GM18861 (cell line): Measurements from ENCODE around the gene IFITM1.
"Not testable (repeated sequence)": the region's sequence is repeated elsewhere in the genome, so short reads cannot be mapped to it uniquely, and the experiment has no call there.

Source experiments
- ATAC-seq: cut with Tn5 transposase; IDR thresholded peaks from one replicate; pipeline ENCODE4 v1.9.1; 2021; ENCODE audit not compliant: unreplicated experiment

The IFITM1 gene

DNA sequence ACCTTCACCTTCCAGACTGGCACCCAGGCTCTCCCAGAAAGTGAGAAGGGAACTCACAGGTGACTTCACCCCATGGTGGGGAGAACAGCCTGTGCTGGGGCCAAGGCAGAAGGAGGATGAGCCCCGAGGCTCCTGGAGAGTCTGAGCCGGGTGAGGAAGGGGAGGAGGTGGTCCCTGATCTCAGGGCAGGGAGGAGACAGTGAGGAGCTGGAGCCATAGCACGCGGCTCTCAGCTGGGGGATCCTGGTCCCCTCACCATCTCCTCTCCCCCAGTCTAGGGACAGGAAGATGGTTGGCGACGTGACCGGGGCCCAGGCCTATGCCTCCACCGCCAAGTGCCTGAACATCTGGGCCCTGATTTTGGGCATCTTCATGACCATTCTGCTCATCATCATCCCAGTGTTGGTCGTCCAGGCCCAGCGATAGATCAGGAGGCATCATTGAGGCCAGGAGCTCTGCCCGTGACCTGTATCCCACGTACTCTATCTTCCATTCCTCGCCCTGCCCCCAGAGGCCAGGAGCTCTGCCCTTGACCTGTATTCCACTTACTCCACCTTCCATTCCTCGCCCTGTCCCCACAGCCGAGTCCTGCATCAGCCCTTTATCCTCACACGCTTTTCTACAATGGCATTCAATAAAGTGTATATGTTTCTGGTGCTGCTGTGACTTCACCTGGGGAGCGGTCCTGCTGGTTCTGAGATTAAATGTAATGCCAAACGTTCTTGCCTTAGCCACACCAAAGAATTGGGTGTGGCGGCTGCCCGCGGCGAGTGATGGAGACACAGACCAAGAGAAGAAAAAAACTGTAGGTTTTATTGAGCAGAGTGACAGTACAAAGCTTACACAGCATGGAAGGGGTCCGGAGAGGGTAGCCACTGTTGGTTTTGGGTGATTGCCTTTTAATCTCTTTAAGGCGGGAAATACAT is 4.8 kb upstream of the IFITM1 start:
- ATAC-seq: not testable (repeated sequence)

DNA sequence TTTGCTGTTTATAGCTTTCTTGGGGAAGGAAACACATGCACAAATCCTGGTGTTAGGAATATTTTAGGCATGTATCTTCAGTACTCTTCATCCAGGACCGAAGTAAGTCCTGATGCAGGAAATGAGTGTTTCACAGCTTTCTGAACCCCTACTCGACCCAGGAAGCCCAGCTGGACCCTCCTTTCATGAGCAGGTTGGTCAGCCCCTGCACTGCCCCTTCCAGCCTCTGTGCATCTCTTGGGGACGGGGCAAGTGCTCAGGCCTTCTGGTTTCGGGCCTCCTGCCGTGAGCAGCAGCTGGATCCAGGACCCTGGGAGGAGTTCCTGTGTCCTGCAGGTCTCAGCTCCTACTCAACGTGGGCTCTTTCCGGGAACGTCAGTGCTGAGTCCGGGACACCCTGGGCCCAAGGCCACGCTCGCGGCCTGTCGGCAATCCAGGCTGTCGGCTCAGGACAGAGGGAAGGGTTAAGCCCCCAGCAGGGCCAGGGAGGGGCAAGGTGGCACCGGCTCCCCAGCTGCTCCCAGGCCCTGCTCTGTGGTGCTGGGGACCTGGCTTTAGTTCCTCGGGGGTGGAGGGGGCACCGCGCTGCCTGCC is 3.8 kb upstream of the IFITM1 start:
- ATAC-seq: not testable (repeated sequence)

DNA sequence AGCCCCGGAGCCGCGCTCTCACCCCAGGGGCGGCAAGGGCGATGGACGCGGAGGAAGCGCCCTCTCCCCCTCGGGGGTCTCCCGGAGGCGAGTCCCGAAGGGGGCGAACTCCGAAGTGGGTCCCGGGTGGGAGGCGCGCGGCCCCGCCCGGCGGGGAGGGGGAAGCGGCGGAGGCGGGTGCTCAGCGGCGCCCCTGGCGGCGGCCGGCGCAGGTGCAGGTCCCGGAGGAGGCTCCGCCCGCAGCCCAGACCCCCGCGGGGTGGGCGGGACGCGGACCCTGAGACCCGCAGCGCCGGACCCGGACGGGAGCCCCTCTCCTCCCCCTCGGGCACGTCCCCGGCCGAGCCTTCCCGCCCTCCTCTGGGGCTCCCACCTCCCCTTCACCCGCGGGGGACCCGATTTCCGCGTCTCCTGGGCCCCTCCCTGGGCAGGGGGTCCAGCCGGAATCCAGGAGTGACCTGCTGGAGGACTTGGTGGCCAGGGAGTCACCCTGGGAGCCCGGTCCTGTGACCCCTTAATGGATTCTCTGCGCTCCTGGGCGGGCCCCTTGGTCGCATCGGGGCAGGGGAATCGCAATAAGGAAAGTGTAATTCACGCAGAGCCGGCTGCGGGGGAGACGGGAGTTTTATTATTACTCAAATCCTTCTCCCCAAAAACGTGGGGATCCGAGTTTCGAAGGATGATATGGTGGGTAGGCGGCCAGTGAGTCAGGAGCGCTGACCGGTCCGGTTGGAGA is 2.7 kb upstream of the IFITM1 start:
- ATAC-seq: not testable (repeated sequence)

DNA sequence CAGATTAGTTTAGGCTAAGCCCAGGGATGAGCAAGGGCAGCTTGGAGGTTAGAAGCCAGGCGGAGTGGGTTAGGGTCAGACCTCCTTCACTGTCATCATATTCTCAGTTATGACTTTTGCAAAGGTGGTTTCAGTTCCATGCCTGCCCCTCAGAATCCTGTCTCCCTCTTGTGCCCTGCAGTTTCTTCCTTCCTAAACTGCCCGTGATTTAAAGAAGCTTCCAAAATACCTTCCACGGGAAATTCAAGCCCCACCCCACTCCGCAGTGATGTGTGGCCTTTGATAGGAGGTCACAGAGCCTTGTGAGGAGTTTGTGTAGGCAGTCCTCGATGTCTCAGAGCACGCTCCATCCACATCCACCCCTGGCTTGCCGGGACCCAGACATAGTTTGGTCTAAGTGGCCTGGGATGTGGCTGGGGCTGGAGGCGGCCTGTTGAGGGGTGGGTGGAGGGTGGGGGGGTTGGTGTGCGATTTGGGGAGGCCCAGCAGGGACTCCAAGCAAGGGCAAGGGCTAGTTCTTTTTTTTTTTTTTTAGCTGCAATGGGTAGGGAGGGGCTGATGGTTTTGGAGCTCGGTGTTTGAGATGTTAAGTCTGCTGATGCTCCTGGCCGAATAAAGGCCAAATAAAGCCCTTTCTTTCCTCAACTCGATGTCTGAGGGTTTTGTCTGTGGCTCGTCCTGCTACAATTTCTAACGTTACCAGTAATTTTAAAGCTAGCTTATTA is 1.6 kb upstream of the IFITM1 start:
- no peak for ATAC-seq

DNA sequence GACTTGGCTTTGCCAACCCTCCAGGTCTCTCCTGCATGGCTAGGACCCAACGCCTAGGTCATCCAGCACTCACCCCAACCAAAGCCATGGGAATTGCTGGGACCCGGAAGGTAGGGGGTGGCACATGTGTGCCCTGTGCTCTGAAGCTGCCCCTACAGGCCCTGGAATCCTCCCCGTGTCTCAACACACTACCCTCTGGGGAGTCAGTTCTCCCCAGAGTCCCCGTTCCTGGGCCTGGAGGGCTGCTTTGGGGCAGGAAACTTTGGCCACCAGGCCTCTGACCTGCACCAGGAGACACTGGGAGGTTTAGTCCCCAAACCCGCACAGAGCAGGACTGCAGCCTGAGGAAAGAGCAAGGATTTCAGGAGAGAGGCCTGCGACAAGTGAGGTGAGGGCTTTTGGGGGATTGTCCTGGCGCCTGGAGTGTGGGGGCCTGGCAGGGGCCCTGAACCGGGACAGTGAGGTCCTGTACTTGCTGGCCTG is 495 bp upstream of the IFITM1 start:
- no peak for ATAC-seq

DNA sequence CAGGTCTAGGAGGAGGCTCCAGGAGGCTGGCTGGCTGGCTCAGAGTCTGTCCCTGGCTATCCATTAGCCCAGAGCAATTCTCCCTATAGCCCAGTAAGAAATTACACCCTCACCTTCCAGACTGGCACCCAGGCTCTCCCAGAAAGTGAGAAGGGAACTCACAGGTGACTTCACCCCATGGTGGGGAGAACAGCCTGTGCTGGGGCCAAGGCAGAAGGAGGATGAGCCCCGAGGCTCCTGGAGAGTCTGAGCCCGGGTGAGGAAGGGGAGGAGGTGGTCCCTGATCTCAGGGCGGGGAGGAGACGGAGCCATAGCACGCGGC is 675 bp downstream of the IFITM1 start:
- not testable (repeated sequence) for ATAC-seq

DNA sequence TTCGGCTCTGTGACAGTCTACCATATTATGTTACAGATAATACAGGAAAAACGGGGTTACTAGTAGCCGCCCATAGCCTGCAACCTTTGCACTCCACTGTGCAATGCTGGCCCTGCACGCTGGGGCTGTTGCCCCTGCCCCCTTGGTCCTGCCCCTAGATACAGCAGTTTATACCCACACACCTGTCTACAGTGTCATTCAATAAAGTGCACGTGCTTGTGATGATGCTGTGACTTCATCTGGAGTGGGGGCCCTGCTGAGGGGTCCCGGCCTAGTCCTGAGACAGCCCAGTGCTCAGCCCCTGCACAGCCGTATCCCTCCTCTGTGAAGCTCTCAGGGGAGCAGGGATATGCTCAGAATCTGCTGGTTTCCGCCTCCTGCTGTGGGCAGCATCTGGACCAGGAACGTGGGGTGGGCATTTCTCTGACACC is 1.2 kb downstream of the IFITM1 start:
- no peak for ATAC-seq

DNA sequence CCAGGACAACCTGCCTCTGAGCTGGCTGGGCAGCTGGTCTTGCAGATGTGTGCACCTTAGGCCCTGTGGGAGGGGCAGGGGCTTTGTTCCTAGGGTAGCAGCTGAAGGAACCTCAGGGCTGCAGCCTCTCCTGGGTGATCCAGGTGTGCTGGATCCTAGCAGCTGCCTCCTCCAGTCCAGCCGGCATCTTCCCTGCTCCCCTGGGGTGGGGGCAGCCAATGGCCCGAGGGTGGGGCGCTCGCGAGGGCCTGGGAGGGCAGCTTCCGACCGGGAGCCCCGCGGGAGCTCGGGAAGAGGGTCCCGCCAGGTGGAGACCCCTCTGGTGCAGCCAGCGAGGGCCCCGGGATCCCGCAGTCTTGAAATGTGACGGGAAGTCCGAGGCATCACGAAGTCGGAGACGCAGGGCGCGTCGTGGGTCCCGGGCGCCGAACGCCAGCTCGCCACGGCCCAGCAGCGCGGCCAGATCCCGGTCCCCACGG is 1.7 kb downstream of the IFITM1 start:
- no peak for ATAC-seq

DNA sequence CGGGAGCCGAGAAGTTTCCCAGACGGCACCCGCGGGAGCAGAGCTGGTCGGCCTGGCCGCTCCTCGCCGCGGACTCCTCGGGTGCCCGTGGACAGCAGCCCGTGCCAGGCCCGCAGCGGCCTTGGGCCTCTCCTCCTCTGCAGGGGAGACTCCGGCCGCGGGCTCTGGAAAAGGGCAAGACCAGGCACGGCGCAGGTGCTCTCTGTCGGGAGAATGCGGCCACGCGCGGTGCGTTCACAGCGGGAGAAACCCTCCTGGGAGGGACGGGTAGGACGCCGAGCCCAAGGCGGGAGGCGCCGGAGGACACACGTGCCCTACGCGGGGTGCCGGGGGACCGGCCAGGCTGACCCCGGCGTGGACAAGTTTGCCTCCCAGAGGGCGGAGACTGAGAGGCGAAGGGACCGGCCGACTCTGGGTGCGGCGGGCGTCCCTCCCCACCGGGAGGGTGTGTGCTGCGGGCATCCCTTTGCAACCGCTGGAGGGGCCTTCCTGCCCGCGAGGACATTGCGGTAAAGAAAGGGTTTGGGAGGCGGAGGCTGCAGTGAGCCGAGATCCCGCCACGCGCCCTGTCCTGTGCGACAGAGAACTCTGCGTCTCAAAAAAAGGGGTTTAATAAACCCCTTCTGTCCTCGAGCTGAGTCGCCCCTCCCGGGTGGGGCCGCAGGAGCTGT is 2.3 kb downstream of the IFITM1 start:
- no peak for ATAC-seq

DNA sequence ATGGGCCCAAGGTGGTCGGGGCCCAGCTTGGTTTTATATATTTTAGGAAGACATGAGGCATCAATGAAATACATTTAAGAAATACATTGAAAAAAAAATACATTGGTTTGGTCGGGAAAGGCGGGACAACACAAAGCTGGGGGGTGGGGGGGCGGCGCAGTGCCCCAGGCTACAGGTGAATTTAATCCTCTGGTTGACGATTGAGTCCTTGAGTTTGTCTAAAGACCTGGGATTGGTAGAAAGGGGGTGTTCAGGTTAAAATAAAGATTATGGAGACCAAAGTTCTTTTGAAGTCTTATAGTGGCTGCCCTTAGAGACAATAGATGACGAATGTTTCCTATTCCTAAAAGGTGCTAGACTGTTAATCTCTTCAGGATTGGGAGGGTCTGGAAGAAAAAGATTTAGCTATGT is 3.1 kb downstream of the IFITM1 start:
- no peak for ATAC-seq

DNA sequence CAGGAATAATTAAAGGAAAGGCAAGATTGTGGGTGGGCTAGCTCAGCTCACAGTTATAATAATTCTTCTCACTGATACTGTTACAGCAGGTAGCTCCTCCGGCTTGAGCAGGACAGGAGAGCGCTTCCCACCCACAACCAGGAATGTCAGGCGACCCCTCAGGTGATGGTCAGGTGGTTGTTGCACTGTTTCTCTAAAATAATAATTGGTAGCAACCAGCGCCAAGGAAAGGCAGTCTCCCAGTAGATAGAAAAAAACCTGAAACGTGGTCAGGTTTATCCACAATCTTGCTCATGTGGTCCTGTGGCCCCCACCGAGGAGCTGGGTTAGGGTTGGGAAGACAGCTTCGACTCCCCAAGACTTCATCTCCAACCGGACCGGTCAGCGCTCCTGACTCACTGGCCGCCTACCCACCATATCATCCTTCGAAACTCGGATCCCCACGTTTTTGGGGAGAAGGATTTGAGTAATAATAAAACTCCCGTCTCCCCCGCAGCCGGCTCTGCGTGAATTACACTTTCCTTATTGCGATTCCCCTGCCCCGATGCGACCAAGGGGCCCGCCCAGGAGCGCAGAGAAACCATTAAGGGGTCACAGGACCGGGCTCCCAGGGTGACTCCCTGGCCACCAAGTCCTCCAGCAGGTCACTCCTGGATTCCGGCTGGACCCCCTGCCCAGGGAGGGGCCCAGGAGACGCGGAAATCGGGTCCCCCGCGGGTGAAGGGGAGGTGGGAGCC is 4.0 kb downstream of the IFITM1 start:
- ATAC-seq: not testable (repeated sequence)

DNA sequence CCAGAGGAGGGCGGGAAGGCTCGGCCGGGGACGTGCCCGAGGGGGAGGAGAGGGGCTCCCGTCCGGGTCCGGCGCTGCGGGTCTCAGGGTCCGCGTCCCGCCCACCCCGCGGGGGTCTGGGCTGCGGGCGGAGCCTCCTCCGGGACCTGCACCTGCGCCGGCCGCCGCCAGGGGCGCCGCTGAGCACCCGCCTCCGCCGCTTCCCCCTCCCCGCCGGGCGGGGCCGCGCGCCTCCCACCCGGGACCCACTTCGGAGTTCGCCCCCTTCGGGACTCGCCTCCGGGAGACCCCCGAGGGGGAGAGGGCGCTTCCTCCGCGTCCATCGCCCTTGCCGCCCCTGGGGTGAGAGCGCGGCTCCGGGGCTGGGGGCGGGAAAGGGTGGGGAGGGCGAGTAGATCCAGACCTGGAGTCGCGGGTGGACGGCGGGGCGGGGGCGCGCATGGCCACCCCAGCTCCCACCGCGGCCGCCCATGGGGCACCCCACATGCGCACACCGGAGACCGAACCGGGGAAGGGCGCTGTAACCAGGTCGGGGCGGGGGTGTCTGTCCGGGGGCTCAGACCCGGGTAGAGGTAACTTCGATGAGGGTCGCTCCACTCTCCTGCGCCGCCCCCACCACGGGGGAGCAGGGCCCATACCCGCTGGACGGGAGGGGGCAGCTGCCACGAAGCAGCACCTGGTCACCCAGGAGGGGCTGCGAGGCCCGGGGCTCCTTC is 4.7 kb downstream of the IFITM1 start:
- not testable (repeated sequence) for ATAC-seq

DNA sequence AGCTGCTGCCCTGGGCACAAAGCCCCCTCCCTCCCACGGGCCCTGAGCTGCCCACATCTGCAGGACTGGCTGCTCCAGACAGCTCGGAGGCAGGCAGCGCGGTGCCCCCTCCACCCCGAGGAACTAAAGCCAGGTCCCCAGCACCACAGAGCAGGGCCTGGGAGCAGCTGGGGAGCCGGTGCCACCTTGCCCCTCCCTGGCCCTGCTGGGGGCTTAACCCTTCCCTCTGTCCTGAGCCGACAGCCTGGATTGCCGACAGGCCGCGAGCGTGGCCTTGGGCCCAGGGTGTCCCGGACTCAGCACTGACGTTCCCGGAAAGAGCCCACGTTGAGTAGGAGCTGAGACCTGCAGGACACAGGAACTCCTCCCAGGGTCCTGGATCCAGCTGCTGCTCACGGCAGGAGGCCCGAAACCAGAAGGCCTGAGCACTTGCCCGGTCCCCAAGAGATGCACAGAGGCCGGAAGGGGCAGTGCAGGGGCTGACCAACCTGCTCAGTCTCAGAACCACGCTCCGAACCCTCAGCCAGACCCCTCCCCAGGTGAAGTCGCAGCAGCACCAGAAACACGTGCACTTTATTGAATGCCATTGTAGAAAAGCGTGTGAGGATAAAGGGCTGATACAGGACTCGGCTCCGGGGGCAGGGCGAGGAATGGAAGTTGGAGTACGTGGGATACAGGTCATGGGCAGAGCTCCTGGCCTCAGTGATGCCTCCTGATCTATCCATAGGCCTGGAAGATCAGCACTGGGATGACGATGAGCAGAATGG is 5.5 kb downstream of the IFITM1 start:
- not testable (repeated sequence) for ATAC-seq

DNA sequence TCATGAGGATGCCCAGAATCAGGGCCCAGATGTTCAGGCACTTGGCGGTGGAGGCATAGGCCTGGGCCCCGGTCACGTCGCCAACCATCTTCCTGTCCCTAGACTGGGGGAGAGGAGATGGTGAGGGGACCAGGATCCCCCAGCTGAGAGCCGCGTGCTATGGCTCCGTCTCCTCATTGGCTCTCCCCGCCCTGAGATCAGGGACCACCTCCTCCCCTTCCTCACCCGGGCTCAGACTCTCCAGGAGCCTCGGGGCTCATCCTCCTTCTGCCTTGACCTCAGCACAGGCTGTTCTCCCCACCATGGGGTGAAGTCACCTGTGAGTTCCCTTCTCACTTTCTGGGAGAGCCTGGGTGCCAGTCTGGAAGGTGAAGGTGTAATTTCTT is 6.0 kb downstream of the IFITM1 start:
- ATAC-seq: not testable (repeated sequence)

DNA sequence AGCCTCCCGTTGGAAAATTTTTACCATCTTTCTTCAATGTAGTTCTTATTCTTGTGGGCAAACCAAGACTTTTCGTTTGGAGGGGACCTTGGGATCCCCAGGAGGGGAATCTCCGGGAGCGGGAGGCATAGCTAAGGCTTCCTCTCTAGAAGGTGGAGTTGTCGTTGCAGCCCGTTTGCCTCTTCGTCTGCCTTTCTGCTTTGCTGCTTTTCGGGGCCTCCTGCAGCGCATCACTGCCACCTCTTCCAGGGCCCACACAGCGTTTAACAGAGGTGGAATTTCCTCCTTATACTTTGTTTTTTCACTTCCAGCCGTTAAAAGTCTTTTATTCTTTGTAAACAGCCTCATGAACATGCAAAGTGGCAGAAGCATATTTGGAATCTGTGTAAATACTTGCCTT is 10.3 kb downstream of the IFITM1 start:
- ATAC-seq: no peak

DNA sequence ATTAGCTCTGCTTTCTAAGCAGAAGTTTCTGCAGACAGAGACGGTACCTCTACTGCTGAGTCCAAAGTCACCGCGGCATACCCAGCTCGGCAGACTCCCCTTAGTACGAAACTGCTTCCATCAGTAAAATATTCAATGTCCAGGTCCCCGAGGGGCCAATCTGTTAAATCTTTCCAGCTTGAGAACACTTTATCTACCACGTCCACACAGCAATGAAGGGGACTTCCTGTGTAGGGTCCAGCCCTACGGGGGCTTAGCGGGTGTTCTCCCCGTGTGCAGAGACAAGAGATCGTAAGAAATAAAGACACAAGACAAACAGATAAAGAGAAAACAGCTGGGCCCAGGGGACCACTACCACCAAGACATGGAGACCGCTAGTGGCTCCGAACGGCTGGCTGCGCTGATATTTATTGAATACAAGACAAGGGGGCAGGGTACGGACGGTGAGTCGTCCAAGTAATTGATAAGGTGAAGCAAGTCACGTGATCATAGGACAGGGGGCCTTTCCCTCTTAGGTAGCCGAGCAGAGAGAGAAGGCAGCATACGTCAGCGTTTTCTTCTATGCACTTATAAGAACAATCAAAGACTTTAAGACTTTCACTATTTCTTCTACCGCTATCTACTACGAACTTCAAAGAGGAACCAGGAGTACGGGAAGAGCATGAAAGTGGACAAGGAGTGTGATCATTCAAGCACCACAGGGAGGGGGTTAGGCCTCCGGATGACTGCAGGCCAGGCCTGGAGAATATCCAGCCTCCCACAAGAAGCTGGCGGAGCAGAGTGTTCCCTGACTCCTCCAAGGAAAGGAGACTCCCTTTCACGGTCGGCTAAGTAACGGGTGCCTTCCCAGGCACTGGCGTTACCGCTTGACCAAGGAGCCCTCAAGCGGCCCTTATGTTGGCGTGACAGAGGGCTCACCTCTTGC is 11.0 kb downstream of the IFITM1 start:
- not testable (repeated sequence) for ATAC-seq
